Left lung (tissue), 10 donors: ENCODE data around the gene LRIT1. TPM values are rescaled to one million over a fixed set of nuclear protein-coding genes. Genes with fewer than 3 reads are reported as not detected.
A peak's percentile ranks its signal among the peaks of the same experiment; 100 is the strongest.
"Not testable (repeated sequence)": the region's sequence is repeated elsewhere in the genome, so short reads cannot be mapped to it uniquely, and the experiment has no call there.

Source experiments
- ATAC-seq: fragments of 200-7000 bp; cut with Tn5 transposase; one replicate; pipeline ENCODE4 v1.9.1; 2020; ENCODE audit warnings: moderate library complexity
- DNase-seq, 4 donors: peaks; one replicate each; pipeline ENCODE4 v3.0.0-alpha.2; 2013 to 2020
- H3K27ac ChIP-seq, 2 donors: fragments of 200-600 bp; sonication (generic) in 1 of 2; one replicate each; pipeline versions ENCODE4 v1.5.0 to v1.8.0; 2020 to 2021
- H3K27me3 ChIP-seq, 2 donors: fragments of 200-600 bp; sonication (generic) in 1 of 2; one replicate each; pipeline versions ENCODE4 v1.5.0 to v1.8.0; 2020 to 2021
- H3K36me3 ChIP-seq, 2 donors: fragments of 200-600 bp; sonication (generic) in 1 of 2; one replicate each; pipeline versions ENCODE4 v1.5.0 to v1.8.0; 2020 to 2021
- H3K4me1 ChIP-seq, 2 donors: fragments of 200-600 bp; one replicate each; pipeline ENCODE4 v1.8.0; 2021
- H3K4me3 ChIP-seq, 2 donors: fragments of 200-600 bp; sonication (generic) in 1 of 2; one replicate each; pipeline versions ENCODE4 v1.5.0 to v1.8.0; 2020 to 2021; ENCODE audit warnings: mild to moderate bottlenecking in 1 of 2
- H3K9me3 ChIP-seq, 2 donors: fragments of 200-600 bp; sonication (generic) in 1 of 2; one replicate each; pipeline versions ENCODE4 v1.5.0 to v1.8.0; 2020 to 2021
- CTCF ChIP-seq, 2 donors: fragments of 200-600 bp; sonication (generic) in 1 of 2; IDR thresholded peaks; one replicate each; pipeline versions ENCODE4 v1.5.0 to v1.8.0; 2021; ENCODE audit warnings: antibody characterized with exemption in 2 of 2
- intact Hi-C, 2 donors: fragments of 100-400 bp; cut with DNase I; formaldehyde crosslinking; loops; one replicate each; pipeline versions ENCODE4 v1.11.2 to v1.14.2; 2022
- polyA plus RNA-seq, 6 donors: library from polyadenylated mRNA; unstranded; fragments of 120-200 nt; gene quantifications; one replicate each; pipeline ENCODE4 v1.2.1, GENCODE V29; 2013; ENCODE audit not compliant: insufficient read length in 6 of 6
- total RNA-seq, 2 donors: library from RNA; stranded (reverse); fragmentation: NEBNext Ultra II Directional; extraction: Animal tissue kit (Norgen Biotek cat#: 25700); gene quantifications; one replicate each; pipeline ENCODE4 v1.2.1, GENCODE V29; 2021
- donor health status: DM: no; HTN: yes; CAD: no.
- donor health status: DM: no; HTN: no; CAD: no.

The LRIT1 gene
- total and polyA plus RNA-seq, 8 donors: not detected

- intact Hi-C loops: no loop called here
- DNase-seq (no peak), ATAC-seq (no peak)
Observed at GRCh38 chr10:84286695-84287094, 45.3 kb upstream of the LRIT1 start.

GRCh38 chr10:84279876-84280475 is 38.6 kb upstream of the LRIT1 start:
- H3K4me1 ChIP-seq, DNase-seq, H3K4me3 ChIP-seq, H3K36me3 ChIP-seq, H3K9me3 ChIP-seq, H3K27ac ChIP-seq, H3K27me3 ChIP-seq, ATAC-seq: not testable (repeated sequence)
- intact Hi-C loops: loop anchor here in 1 of 2 donors (10.0 kb wide), 1 partner anchor 255 kb away; no protein-coding TSS in a partner anchor

More at GRCh38 chr10:84286695-84287094, 45.3 kb upstream of the LRIT1 start:
- Histone ChIP-seq H3K27me3 (no peaks in the 10 kb centered on the region), H3K27ac (no peak overlapping the region), H3K36me3 (no peaks in the 10 kb centered on the region), H3K4me1 (no peaks in the 10 kb centered on the region), H3K4me3 (no peak overlapping the region), H3K9me3 (no peaks in the 10 kb centered on the region)
- TF ChIP-seq CTCF (IDR thresholded peaks at IDR 0.05): no peak

GRCh38 chr10:84270708-84271107 is 29.4 kb upstream of the LRIT1 start:
- Histone ChIP-seq H3K4me1 (no peaks in the 10 kb centered on the region), H3K9me3 (no peaks in the 10 kb centered on the region), H3K27me3 (no peaks in the 10 kb centered on the region), H3K36me3 (no peaks in the 10 kb centered on the region), H3K27ac (no peak overlapping the region), H3K4me3 (no peak overlapping the region)
- ATAC-seq (peak; percentile 83), DNase-seq (no peak)
- no peak for TF ChIP-seq CTCF (IDR thresholded peaks at IDR 0.05)
- intact Hi-C loops: loop anchor here in 1 of 2 donors (10.0 kb wide), 1 partner anchor 264 kb away; no protein-coding TSS in a partner anchor

- TF ChIP-seq CTCF (IDR thresholded peaks at IDR 0.05): no peak
- Histone ChIP-seq H3K27me3 (no peaks in the 10 kb centered on the region), H3K27ac (no peak overlapping the region), H3K4me3 (no peak overlapping the region), H3K9me3 (no peaks in the 10 kb centered on the region), H3K4me1 (no peaks in the 10 kb centered on the region), H3K36me3 (no peaks in the 10 kb centered on the region)
- no peak for DNase-seq
- intact Hi-C loops: loop anchor here (10.0 kb wide), 2 partner anchors 105 to 265 kb away; no protein-coding TSS in a partner anchor
- ATAC-seq: no peak
Observed at GRCh38 chr10:84269773-84270172, 28.4 kb upstream of the LRIT1 start.

- no peak for TF ChIP-seq CTCF (IDR thresholded peaks at IDR 0.05)
- intact Hi-C loops: loop anchor here in 1 of 2 donors (10.0 kb wide), 1 partner anchor 106 kb away; no protein-coding TSS in a partner anchor
- ATAC-seq (no peak), DNase-seq (no peak)
- no peaks in the 10 kb centered on the region for H3K9me3 ChIP-seq
- peaks cover 0 to 3% of the 10 kb centered on the region in 2 donors for H3K27me3 ChIP-seq
- no peaks in the 10 kb centered on the region for H3K4me1 ChIP-seq
- H3K4me3 ChIP-seq: no peak overlapping the region
- H3K27ac ChIP-seq: no peak overlapping the region
- no peaks in the 10 kb centered on the region for H3K36me3 ChIP-seq
Observed at GRCh38 chr10:84269162-84269561, 27.8 kb upstream of the LRIT1 start.
